Measurements from ENCODE around the gene IGFBP4.
"Not testable (repeated sequence)": the region's sequence is repeated elsewhere in the genome, so short reads cannot be mapped to it uniquely, and the experiment has no call there.

The IGFBP4 gene

DNA sequence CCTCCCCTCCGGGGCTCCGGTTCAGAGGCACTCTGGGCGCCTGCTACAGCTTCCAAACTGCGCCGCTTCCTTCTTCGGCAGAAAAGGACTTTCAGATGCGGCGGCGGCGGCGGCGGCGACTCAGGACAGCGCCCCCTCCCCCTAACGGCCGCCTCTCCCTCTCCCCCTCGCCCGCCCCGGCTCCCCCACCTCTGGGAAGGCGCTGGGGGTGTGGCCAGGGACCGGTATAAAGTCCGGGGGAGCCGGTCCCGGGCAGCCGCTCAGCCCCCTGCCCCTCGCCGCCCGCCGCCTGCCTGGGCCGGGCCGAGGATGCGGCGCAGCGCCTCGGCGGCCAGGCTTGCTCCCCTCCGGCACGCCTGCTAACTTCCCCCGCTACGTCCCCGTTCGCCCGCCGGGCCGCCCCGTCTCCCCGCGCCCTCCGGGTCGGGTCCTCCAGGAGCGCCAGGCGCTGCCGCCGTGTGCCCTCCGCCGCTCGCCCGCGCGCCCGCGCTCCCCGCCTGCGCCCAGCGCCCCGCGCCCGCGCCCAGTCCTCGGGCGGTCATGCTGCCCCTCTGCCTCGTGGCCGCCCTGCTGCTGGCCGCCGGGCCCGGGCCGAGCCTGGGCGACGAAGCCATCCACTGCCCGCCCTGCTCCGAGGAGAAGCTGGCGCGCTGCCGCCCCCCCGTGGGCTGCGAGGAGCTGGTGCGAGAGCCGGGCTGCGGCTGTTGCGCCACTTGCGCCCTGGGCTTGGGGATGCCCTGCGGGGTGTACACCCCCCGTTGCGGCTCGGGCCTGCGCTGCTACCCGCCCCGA is at the start of gene IGFBP4:
IGFBP4 (plus strand) TSS at position 255 of the 792 bp plus-strand sequence; CDS start at position 541, 286 bp downstream.
- H3K27me3 Mint-ChIP-seq, result peaks cover 12% of the 10 kb centered on the region
- peak within 1 kb of the TSS; percentile 66 for H3K4me3 Mint-ChIP-seq
- H3K36me3 Mint-ChIP-seq (ENCODE audit: low read depth), result no peaks in the 10 kb centered on the region
- peak; percentile 77 for ATAC-seq
- no peak within 1 kb of the TSS for H3K27ac Mint-ChIP-seq
- DNase-seq, result peak; percentile 78
- no peaks in the 10 kb centered on the region for H3K9me3 Mint-ChIP-seq
- peaks cover 39% of the 10 kb centered on the region for H3K4me1 Mint-ChIP-seq

- Mint-ChIP-seq H3K36me3 (ENCODE audit: low read depth) (peaks cover 87% of the 10 kb centered on the region), H3K27me3 (no peaks in the 10 kb centered on the region), H3K27ac (no peak overlapping the region), H3K4me3 (no peak overlapping the region), H3K9me3 (no peaks in the 10 kb centered on the region), H3K4me1 (peaks cover 3% of the 10 kb centered on the region)
- ATAC-seq, result peak; percentile 61
- no peak for DNase-seq
Measured at GRCh38 chr17:40399185-40399584, 44.1 kb upstream of the IGFBP4 start.

DNA sequence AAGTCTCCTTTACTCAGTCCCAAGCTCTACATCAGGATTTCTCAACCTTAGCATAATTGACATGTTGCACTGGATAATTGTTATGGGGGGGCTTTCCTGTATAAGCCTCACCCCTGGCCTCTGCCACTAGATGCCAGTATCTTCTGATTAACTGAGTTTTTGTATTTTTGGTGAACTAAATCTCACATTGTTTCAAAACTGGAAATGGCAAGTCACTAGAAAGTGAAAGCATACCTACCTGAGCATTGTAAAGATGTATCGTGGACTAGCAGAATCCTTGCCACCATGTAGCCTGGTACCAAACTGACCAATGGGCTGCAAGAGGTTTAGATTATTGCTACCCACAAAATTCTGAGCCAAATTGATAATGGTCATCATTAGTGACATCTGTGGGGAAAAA is 40.6 kb upstream of the IGFBP4 start:
- Mint-ChIP-seq H3K27me3 (no peaks in the 10 kb centered on the region), H3K9me3 (no peaks in the 10 kb centered on the region), H3K4me1 (peaks cover 4% of the 10 kb centered on the region), H3K36me3 (ENCODE audit: low read depth) (peaks cover 86% of the 10 kb centered on the region), H3K27ac (no peak overlapping the region), H3K4me3 (no peak overlapping the region)
- DNase-seq (no peak), ATAC-seq (no peak)

DNA sequence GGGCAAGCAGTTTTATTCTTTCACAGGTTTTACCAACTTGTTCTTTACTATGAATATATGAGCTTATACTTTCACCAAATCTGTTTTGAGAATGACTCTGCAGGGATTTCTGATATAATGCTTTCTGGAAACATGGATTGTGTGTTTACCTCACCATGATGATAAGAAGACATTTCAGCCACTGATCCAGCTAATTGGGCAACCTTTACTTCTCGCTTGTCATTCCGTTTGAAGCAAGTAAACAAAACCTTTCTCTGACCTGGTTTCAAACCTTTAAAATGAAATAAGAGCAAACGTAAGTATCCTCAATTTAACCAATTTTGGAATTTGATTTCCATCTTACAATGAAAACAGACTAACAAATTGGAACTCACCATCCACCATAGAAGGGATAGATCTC is 39.2 kb upstream of the IGFBP4 start:
- Mint-ChIP-seq H3K27me3 (no peaks in the 10 kb centered on the region), H3K36me3 (ENCODE audit: low read depth) (peaks cover 78% of the 10 kb centered on the region), H3K4me1 (peaks cover 4% of the 10 kb centered on the region), H3K9me3 (no peaks in the 10 kb centered on the region), H3K4me3 (no peak overlapping the region), H3K27ac (no peak overlapping the region)
- no peak for ATAC-seq
- no peak for DNase-seq

DNA sequence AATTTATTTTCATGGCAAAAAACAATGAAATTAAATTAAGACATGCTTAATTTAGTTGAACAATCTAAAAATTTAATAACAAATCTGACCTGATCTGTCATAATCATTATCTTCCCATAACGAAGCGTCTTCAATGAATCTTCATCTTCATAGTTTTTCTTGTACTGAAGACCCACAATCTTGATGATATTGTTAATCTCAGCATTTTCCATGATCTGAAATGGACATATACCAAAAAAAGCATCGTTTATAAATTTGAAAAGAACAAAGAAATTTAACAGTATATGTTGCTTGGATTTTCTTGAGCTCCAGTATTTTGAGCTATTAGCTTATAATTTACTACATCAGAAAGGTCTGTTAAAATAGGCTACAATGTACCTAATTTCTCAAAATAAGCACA is 35.8 kb upstream of the IGFBP4 start:
- ATAC-seq, result no peak
- peaks cover 78% of the 10 kb centered on the region for H3K36me3 Mint-ChIP-seq (ENCODE audit: low read depth)

DNA sequence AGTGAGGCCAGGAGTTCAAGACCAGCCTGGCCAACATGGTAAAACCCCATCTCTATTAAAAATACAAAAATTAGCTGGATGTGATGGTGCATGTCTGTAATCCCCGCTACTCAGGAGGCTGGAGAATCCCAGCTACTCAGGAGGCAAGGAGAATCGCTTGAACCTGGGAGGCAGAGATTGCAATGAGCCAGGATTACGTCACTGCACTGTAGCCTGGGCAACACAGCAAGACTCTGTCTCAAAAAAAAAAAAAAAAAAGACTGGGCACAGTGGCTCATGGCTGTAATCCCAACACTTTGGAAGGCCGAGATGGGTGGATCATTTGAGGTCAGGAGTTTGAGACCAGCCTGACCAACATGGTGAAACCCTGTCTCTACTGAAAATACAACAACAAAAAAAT is 33.7 kb upstream of the IGFBP4 start:
- DNase-seq, H3K4me3 Mint-ChIP-seq, H3K27ac Mint-ChIP-seq, ATAC-seq, H3K9me3 Mint-ChIP-seq, H3K4me1 Mint-ChIP-seq, H3K27me3 Mint-ChIP-seq: not testable (repeated sequence)
- H3K36me3 Mint-ChIP-seq (ENCODE audit: low read depth), result peaks cover 76% of the 10 kb centered on the region

More for the DNA sequence above, 35.8 kb upstream of the IGFBP4 start:
- Mint-ChIP-seq H3K4me1 (peaks cover 4% of the 10 kb centered on the region), H3K27me3 (no peaks in the 10 kb centered on the region), H3K4me3 (no peak overlapping the region), H3K27ac (no peak overlapping the region), H3K9me3 (no peaks in the 10 kb centered on the region)
- DNase-seq, result no peak

- Mint-ChIP-seq H3K36me3 (ENCODE audit: low read depth) (peaks cover 74% of the 10 kb centered on the region), H3K27ac (peak overlapping the region; percentile 6), H3K27me3 (no peaks in the 10 kb centered on the region), H3K9me3 (no peaks in the 10 kb centered on the region), H3K4me3 (no peak overlapping the region), H3K4me1 (peaks cover under 1% of the 10 kb centered on the region)
- ATAC-seq (no peak), DNase-seq (no peak)
Measured at GRCh38 chr17:40410082-40410481, 33.2 kb upstream of the IGFBP4 start.

DNA sequence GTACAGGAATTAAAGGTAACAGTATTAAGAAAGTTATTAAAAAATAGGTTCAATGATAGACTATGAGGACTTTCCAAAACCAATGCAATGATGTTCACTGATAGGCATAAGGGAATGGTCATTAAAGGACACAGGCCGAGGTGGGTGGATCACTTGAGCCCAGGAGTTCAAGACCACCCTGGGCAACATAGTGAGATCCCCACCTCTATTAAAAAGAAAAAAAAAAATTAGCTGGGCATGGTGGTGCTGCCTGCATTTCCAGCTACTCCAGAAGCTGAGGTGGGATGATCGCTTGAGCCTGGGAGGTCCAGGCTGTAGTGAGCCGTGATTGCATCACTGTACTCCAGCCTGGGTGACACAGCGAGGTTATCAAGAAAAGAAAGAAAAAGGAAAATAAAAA is 31.4 kb upstream of the IGFBP4 start:
- Mint-ChIP-seq H3K9me3 (no peaks in the 10 kb centered on the region), H3K36me3 (ENCODE audit: low read depth) (peaks cover 75% of the 10 kb centered on the region), H3K27ac (no peak overlapping the region), H3K27me3 (no peaks in the 10 kb centered on the region), H3K4me3 (no peak overlapping the region), H3K4me1 (peaks cover 13% of the 10 kb centered on the region)
- DNase-seq (no peak), ATAC-seq (no peak)

GRCh38 chr17:40412880-40413279 is 30.4 kb upstream of the IGFBP4 start:
- no peak for DNase-seq
- Mint-ChIP-seq H3K27ac (no peak overlapping the region), H3K27me3 (peaks cover 3% of the 10 kb centered on the region), H3K4me1 (peaks cover 15% of the 10 kb centered on the region), H3K4me3 (no peak overlapping the region), H3K9me3 (no peaks in the 10 kb centered on the region), H3K36me3 (ENCODE audit: low read depth) (peaks cover 70% of the 10 kb centered on the region)
- no peak for ATAC-seq

DNA sequence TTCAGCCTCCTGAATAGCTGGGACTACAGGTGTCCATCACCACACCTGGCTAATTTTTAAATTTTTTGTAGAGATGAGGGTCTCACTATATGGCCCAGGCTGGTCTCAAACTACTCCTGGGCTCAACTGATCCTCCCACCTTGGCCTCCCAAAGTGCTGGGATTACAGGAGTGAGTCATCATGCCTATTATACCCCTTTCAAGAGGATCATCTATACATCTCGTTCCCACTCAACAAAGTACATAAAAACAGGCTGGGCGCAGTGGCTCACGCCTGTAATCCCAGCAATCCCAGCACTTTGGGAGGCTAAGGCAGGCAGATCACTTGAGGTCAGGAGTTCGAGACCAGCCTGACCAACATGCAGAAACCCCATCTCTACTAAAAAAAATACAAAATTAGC is 28.9 kb upstream of the IGFBP4 start:
- H3K27me3 Mint-ChIP-seq, ATAC-seq, H3K27ac Mint-ChIP-seq, DNase-seq, H3K4me3 Mint-ChIP-seq, H3K9me3 Mint-ChIP-seq: not testable (repeated sequence)
- Mint-ChIP-seq H3K36me3 (ENCODE audit: low read depth) (peaks cover 66% of the 10 kb centered on the region), H3K4me1 (peaks cover 26% of the 10 kb centered on the region)

GRCh38 chr17:40415390-40415789 is 27.9 kb upstream of the IGFBP4 start:
- no peak for ATAC-seq
- H3K27me3 Mint-ChIP-seq, result peaks cover 3% of the 10 kb centered on the region
- DNase-seq, result no peak
- H3K4me1 Mint-ChIP-seq, result peaks cover 31% of the 10 kb centered on the region
- H3K9me3 Mint-ChIP-seq, result no peaks in the 10 kb centered on the region
- H3K4me3 Mint-ChIP-seq, result no peak overlapping the region
- no peak overlapping the region for H3K27ac Mint-ChIP-seq
- peaks cover 56% of the 10 kb centered on the region for H3K36me3 Mint-ChIP-seq (ENCODE audit: low read depth)

GRCh38 chr17:40416671-40417070 is 26.6 kb upstream of the IGFBP4 start:
- DNase-seq, result no peak
- H3K27me3 Mint-ChIP-seq, result peaks cover 3% of the 10 kb centered on the region
- H3K9me3 Mint-ChIP-seq, result no peaks in the 10 kb centered on the region
- peaks cover 31% of the 10 kb centered on the region for H3K4me1 Mint-ChIP-seq
- H3K36me3 Mint-ChIP-seq (ENCODE audit: low read depth), result peaks cover 44% of the 10 kb centered on the region
- peak overlapping the region; percentile 62 for H3K27ac Mint-ChIP-seq
- no peak for ATAC-seq
- H3K4me3 Mint-ChIP-seq, result peak overlapping the region; percentile 93

GRCh38 chr17:40417258-40417608 is 26.0 kb upstream of the IGFBP4 start:
- H3K27ac Mint-ChIP-seq, result peak overlapping the region; percentile 62
- peak; percentile 23 for ATAC-seq

GRCh38 chr17:40417609-40418427 is 25.4 kb upstream of the IGFBP4 start, which contains the start of gene TOP2A:
TSS of gene TOP2A (minus strand) at chr17:40417896. CDS start at chr17:40417791, 105 bp downstream.
- peak within 1 kb of the TSS; percentile 93 for H3K4me3 Mint-ChIP-seq
- H3K27ac Mint-ChIP-seq, result peak within 1 kb of the TSS; percentile 84
- DNase-seq, result peak; percentile 93
- peaks cover 31% of the 10 kb centered on the region for H3K4me1 Mint-ChIP-seq
- H3K9me3 Mint-ChIP-seq, result no peaks in the 10 kb centered on the region
- peaks cover 3% of the 10 kb centered on the region for H3K27me3 Mint-ChIP-seq
- peak; percentile 99 for ATAC-seq
- peaks cover 33% of the 10 kb centered on the region for H3K36me3 Mint-ChIP-seq (ENCODE audit: low read depth)

More at GRCh38 chr17:40417258-40417608, 26.0 kb upstream of the IGFBP4 start:
- Mint-ChIP-seq H3K36me3 (ENCODE audit: low read depth) (peaks cover 39% of the 10 kb centered on the region), H3K27me3 (peaks cover 3% of the 10 kb centered on the region), H3K4me3 (peak overlapping the region; percentile 93), H3K4me1 (peaks cover 31% of the 10 kb centered on the region), H3K9me3 (no peaks in the 10 kb centered on the region)
- no peak for DNase-seq

GRCh38 chr17:40418428-40418706 is 24.9 kb upstream of the IGFBP4 start:
- DNase-seq (peak; percentile 29), ATAC-seq (no peak)
- Mint-ChIP-seq H3K4me3 (peak overlapping the region; percentile 93), H3K9me3 (no peaks in the 10 kb centered on the region), H3K27ac (no peak overlapping the region), H3K27me3 (peaks cover 3% of the 10 kb centered on the region), H3K4me1 (peaks cover 31% of the 10 kb centered on the region), H3K36me3 (ENCODE audit: low read depth) (peaks cover 28% of the 10 kb centered on the region)

Data from activated naive CD8-positive, alpha-beta T cell treated with anti-CD3 and anti-CD28 coated beads, Interleukin-2, amount 50 U/mL, for 24 hours (primary cell).